ENCODE data around the gene GEMIN4.
"Not testable (repeated sequence)": the region's sequence is repeated elsewhere in the genome, so short reads cannot be mapped to it uniquely, and the experiment has no call there.

GEMIN4 gene

GRCh38 chr17:774313-774584 is 22.2 kb upstream of the GEMIN4 start:
- no peak for DNase-seq

- DNase-seq = no peak
Observed at GRCh38 chr17:773467-774312, 21.6 kb upstream of the GEMIN4 start.

GRCh38 chr17:773016-773415 is 21.0 kb upstream of the GEMIN4 start:
- no peak for DNase-seq

GRCh38 chr17:767076-767475 is 15.0 kb upstream of the GEMIN4 start:
- no peak for DNase-seq

- DNase-seq = no peak
Observed at GRCh38 chr17:760371-760770, 8.3 kb upstream of the GEMIN4 start.

- no peak for DNase-seq
Observed at GRCh38 chr17:759964-760363, 7.9 kb upstream of the GEMIN4 start.

GRCh38 chr17:756010-756567 is 4.0 kb upstream of the GEMIN4 start:
- not testable (repeated sequence) for DNase-seq

- DNase-seq = not testable (repeated sequence)
Observed at GRCh38 chr17:755319-755961, 3.4 kb upstream of the GEMIN4 start.

GRCh38 chr17:753418-753817 is 1.4 kb upstream of the GEMIN4 start:
- DNase-seq = no peak

GRCh38 chr17:752620-753219 is 656 bp upstream of the GEMIN4 start:
- DNase-seq = peak; percentile 27

GRCh38 chr17:751269-752001 is 629 bp downstream of the GEMIN4 start:
- peak; percentile 4 for DNase-seq

- no peak for DNase-seq
Observed at GRCh38 chr17:750431-751037, 1.5 kb downstream of the GEMIN4 start.

- not testable (repeated sequence) for DNase-seq
Observed at GRCh38 chr17:749359-749758, 2.7 kb downstream of the GEMIN4 start.

GRCh38 chr17:748604-749003 is 3.5 kb downstream of the GEMIN4 start:
- not testable (repeated sequence) for DNase-seq

- no peak for DNase-seq
Observed at GRCh38 chr17:746783-747629, 5.1 kb downstream of the GEMIN4 start.

GRCh38 chr17:746181-746580 is 5.9 kb downstream of the GEMIN4 start:
- DNase-seq = no peak

- DNase-seq = no peak
Observed at GRCh38 chr17:745406-745805, 6.7 kb downstream of the GEMIN4 start.

GRCh38 chr17:744937-745336 is 7.1 kb downstream of the GEMIN4 start:
- DNase-seq = no peak

GRCh38 chr17:743139-743538 is 8.9 kb downstream of the GEMIN4 start:
- DNase-seq = no peak

- DNase-seq = no peak
Observed at GRCh38 chr17:742147-742793, 9.8 kb downstream of the GEMIN4 start.

Measured in NCI-H510A treated with DMSO at 0.1 percent for 48 hours (cell line).